Sigmoid colon (tissue), 4 donors: ENCODE measurements around the gene STS.

Experiments
- CTCF ChIP-seq, 4 experiments: fragments of 450-650 bp in 3 of 4; fragments of 200-600 bp in 1 of 4; IDR thresholded peaks; one replicate each; pipeline ENCODE4 v1.5.1; 2016 to 2019; ENCODE audit warnings: antibody characterized with exemption in 4 of 4, mild to moderate bottlenecking in 3 of 4, moderate library complexity in 2 of 4
- EP300 ChIP-seq, 4 donors: sonication (generic); formaldehyde crosslinking; IDR thresholded peaks; one replicate each; pipeline ENCODE4 v1.6.1; 2017; ENCODE audit warnings: antibody characterized with exemption in 4 of 4
- POLR2A ChIP-seq, 2 donors: fragments of 450-650 bp; IDR thresholded peaks; one replicate each; pipeline ENCODE4 v1.6.1; 2016; ENCODE audit warnings: antibody characterized with exemption in 2 of 2, mild to moderate bottlenecking in 2 of 2, moderate library complexity in 2 of 2
- POLR2AphosphoS5 ChIP-seq, 4 donors: sonication (generic); formaldehyde crosslinking; IDR thresholded peaks; one replicate each; pipeline ENCODE4 v1.6.1; 2017; ENCODE audit warnings: antibody characterized with exemption in 4 of 4

GRCh38 chrX:7109838-7110793 lies 37.4 kb upstream of the STS start:
- no peak for TF ChIP-seq CTCF (IDR thresholded peaks at IDR 0.05)
- no peak for TF ChIP-seq POLR2AphosphoS5 (IDR thresholded peaks at IDR 0.05)
- TF ChIP-seq POLR2A (IDR thresholded peaks at IDR 0.05), result no peak
- TF ChIP-seq EP300 (IDR thresholded peaks at IDR 0.05), result no peak
